Measurements from ENCODE around the gene GPC6.

GPC6 gene

DNA sequence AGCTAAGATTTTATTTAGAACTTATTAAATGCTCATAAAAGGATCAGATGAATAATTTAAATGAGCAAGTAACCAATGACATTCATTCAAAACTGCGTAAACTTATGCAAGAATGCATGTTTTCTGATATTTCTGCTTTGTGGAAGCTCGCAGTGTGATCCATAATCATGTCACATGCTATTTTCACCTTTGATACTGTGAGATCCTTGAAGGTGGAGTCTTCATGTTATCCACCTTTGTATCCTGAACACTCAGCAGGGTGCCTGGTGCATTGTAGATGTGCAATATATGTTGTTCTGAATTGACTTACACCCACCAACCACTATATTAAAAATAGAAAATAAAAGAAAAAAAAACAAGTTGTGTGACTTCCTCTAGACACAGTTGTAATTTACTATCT lies 919.4 kb downstream of the GPC6 start:
- H3K4me3 ChIP-seq (ENCODE audit: control insufficient read depth, low read depth, low read length), result no peak overlapping the region
- TF ChIP-seq, protein P1, sequence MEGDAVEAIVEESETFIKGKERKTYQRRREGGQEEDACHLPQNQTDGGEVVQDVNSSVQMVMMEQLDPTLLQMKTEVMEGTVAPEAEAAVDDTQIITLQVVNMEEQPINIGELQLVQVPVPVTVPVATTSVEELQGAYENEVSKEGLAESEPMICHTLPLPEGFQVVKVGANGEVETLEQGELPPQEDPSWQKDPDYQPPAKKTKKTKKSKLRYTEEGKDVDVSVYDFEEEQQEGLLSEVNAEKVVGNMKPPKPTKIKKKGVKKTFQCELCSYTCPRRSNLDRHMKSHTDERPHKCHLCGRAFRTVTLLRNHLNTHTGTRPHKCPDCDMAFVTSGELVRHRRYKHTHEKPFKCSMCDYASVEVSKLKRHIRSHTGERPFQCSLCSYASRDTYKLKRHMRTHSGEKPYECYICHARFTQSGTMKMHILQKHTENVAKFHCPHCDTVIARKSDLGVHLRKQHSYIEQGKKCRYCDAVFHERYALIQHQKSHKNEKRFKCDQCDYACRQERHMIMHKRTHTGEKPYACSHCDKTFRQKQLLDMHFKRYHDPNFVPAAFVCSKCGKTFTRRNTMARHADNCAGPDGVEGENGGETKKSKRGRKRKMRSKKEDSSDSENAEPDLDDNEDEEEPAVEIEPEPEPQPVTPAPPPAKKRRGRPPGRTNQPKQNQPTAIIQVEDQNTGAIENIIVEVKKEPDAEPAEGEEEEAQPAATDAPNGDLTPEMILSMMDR (IDR thresholded peaks at IDR 0.05; ENCODE audit: control insufficient read depth, insufficient read depth, low read depth, low read length, missing control alignments), result no peak
- DNase-seq (ENCODE audit: low read depth), result no peak

DNA sequence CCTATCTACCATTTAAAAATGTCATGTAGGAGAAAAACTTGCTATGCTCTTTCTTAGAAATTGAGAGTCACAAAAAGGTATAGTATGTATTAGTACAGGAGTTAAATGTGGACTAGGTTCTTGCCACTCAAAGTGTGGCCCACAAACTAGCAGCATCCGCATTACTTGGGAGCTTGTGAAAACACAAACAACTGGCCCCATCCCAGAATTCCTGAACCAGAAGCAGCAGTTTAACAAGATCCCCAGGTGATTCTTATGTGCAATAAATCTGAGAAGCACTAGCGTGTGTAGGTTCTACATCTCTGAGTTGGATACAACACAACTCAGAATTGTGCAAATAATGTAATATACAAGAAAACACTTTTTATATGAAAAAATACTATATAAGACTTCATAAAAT lies 927.0 kb downstream of the GPC6 start:
- no peak for DNase-seq (ENCODE audit: low read depth)
- H3K4me3 ChIP-seq (ENCODE audit: control insufficient read depth, low read depth, low read length), result no peak overlapping the region
- TF ChIP-seq, protein P1 (IDR thresholded peaks at IDR 0.05; ENCODE audit: control insufficient read depth, insufficient read depth, low read depth, low read length, missing control alignments), result no peak

DNA sequence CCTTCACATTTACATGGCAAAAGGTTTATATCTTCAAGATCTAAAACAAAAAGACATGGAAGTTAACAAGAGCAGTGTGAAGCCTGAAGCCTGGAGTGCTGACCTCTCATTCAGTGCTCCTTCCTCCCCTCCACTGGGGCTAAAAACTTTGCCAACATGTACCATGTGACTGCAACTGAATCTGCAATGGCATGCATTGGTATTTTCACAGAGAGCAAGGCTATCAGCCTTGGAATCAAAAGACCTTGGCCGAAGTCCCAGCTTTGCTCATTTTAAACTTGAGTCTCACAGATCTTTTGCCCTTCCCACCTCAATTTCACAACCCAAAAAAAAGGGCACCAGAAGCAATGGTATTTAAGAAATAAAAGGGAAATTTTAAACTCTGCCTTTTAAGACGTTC lies 927.8 kb downstream of the GPC6 start:
- H3K4me3 ChIP-seq (ENCODE audit: control insufficient read depth, low read depth, low read length), result no peak overlapping the region
- DNase-seq (ENCODE audit: low read depth), result peak; percentile 38
- TF ChIP-seq, protein P1 (IDR thresholded peaks at IDR 0.05; ENCODE audit: control insufficient read depth, insufficient read depth, low read depth, low read length, missing control alignments), result no peak

DNA sequence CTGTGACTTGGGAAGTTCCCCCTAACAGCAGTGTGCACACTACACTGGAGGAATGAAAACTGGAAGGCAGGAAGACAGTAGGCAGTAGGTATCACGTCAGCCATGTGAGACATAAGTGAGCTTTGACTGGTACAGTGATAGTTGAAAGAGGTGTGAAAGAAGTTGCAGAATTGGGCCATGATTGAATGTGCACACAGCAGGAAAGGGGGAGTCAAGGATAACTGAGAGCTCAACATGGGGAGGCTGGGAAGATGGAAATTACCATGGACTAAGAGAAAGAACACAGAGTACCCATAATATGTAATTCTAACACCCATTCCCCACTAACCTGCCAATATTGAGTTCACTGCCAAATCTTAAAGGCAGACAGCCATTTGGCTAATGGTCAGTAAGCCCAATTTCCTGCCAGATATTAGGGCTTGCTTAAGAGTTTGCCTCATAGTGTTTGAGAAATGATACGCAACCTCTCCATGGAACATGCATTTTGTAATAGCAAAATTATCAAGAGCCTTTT lies 931.2 kb downstream of the GPC6 start:
- TF ChIP-seq, protein P1 (IDR thresholded peaks at IDR 0.05; ENCODE audit: control insufficient read depth, insufficient read depth, low read depth, low read length, missing control alignments), result no peak
- no peak overlapping the region for H3K4me3 ChIP-seq (ENCODE audit: control insufficient read depth, low read depth, low read length)
- DNase-seq (ENCODE audit: low read depth), result no peak

DNA sequence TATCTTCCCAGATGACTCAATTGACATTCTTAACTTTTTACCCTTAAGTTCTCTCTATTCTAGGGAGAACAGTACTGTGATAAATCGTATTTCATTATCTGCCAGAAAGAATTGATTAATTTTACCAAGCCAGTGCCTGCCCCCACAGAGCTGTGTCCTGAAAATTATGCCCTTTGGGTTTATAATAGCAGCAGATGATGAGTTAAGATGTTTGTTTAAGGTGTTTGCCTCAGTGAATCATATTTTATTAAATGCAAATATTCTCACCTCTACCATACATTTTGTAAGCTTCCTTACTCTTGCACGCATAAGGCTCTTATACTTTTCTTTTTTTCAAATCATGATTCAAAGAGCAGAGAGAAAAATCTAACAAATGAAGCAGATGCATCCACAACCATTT lies 934.3 kb downstream of the GPC6 start:
- TF ChIP-seq, protein P1 (IDR thresholded peaks at IDR 0.05; ENCODE audit: control insufficient read depth, insufficient read depth, low read depth, low read length, missing control alignments), result no peak
- no peak for DNase-seq (ENCODE audit: low read depth)
- no peak overlapping the region for H3K4me3 ChIP-seq (ENCODE audit: control insufficient read depth, low read depth, low read length)

DNA sequence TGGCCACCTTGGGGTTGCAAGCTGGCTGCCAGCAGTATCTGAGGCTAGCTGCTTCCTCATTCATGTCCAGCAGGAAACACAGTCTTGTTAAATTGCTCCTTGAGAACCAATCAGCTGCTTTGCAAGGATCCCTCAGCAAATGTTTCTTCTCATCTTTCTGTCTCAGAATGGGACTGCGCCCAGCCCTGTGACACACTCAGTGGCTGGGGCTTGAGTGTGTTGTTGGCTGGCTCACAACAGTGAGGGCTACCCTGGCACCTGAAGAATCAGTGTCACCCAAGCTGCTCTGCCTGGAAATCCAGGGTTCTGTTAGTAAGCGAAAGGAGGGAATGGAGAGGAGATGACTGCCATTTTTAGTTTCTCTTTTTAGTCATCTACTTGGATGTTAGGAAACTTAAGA lies 935.7 kb downstream of the GPC6 start:
- TF ChIP-seq, protein P1 (IDR thresholded peaks at IDR 0.05; ENCODE audit: control insufficient read depth, insufficient read depth, low read depth, low read length, missing control alignments), result no peak
- no peak for DNase-seq (ENCODE audit: low read depth)

DNA sequence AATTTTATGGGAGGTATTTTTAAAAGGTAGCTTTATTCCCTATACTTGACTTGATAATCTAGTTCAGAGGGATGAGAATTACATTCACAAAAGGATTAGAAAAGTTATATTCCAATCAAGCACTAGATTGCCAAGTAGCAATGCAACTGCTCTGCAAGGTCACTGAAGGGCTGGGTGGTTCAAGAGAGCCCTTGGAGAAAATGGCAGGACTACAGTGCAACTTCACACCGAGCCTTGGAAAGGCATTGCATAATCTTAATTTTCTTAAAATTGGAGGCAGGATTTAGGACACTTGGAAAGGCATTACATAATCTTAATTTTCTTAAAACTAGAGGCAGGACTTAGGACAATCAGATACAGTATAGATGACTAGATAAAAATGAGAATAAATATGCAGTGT lies 936.9 kb downstream of the GPC6 start:
- TF ChIP-seq, protein P1 (IDR thresholded peaks at IDR 0.05; ENCODE audit: control insufficient read depth, insufficient read depth, low read depth, low read length, missing control alignments), result no peak
- no peak overlapping the region for H3K4me3 ChIP-seq (ENCODE audit: control insufficient read depth, low read depth, low read length)
- no peak for DNase-seq (ENCODE audit: low read depth)

More for the DNA sequence above, 935.7 kb downstream of the GPC6 start:
- no peak overlapping the region for H3K4me3 ChIP-seq (ENCODE audit: control insufficient read depth, low read depth, low read length)
